GM18511 (cell line): ENCODE measurements around the gene VOPP1.
"Not testable (repeated sequence)": the region's sequence is repeated elsewhere in the genome, so short reads cannot be mapped to it uniquely, and the experiment has no call there.

Experiments used
- ATAC-seq: cut with Tn5 transposase; IDR thresholded peaks from one replicate; pipeline ENCODE4 v1.9.1; 2021; ENCODE audit warnings: mild to moderate bottlenecking, moderate library complexity; ENCODE audit not compliant: unreplicated experiment

VOPP1 gene

GRCh38 chr7:55472406-55472805 lies 99.9 kb downstream of the VOPP1 start:
- not testable (repeated sequence) for ATAC-seq

GRCh38 chr7:55471594-55471993 lies 100.7 kb downstream of the VOPP1 start:
- ATAC-seq, result not testable (repeated sequence)

GRCh38 chr7:55470261-55470660 lies 102.0 kb downstream of the VOPP1 start:
- ATAC-seq, result no peak

GRCh38 chr7:55469721-55470120 lies 102.6 kb downstream of the VOPP1 start:
- no peak for ATAC-seq

- ATAC-seq, result no peak
Observed at GRCh38 chr7:55469271-55469681, 103.0 kb downstream of the VOPP1 start.

- ATAC-seq, result no peak
Observed at GRCh38 chr7:55468495-55468894, 103.8 kb downstream of the VOPP1 start.

GRCh38 chr7:55467047-55467593 lies 105.2 kb downstream of the VOPP1 start:
- no peak for ATAC-seq

GRCh38 chr7:55465691-55466090 lies 106.6 kb downstream of the VOPP1 start:
- no peak for ATAC-seq

- no peak for ATAC-seq
Observed at GRCh38 chr7:55464422-55464821, 107.9 kb downstream of the VOPP1 start.

GRCh38 chr7:55463686-55464262 lies 108.5 kb downstream of the VOPP1 start:
- ATAC-seq, result no peak

GRCh38 chr7:55458351-55458750 lies 114.0 kb downstream of the VOPP1 start:
- no peak for ATAC-seq

- ATAC-seq, result no peak
Observed at GRCh38 chr7:55457801-55458200, 114.5 kb downstream of the VOPP1 start.

- no peak for ATAC-seq
Observed at GRCh38 chr7:55452971-55453370, 119.3 kb downstream of the VOPP1 start.

- ATAC-seq, result no peak
Observed at GRCh38 chr7:55449992-55450535, 122.2 kb downstream of the VOPP1 start.

GRCh38 chr7:55449205-55449991 lies 122.9 kb downstream of the VOPP1 start:
- no peak for ATAC-seq

GRCh38 chr7:55448526-55448925 lies 123.8 kb downstream of the VOPP1 start:
- no peak for ATAC-seq

- no peak for ATAC-seq
Observed at GRCh38 chr7:55444786-55445185, 127.5 kb downstream of the VOPP1 start.

- no peak for ATAC-seq
Observed at GRCh38 chr7:55441774-55442522, 130.4 kb downstream of the VOPP1 start.

GRCh38 chr7:55441002-55441401 lies 131.3 kb downstream of the VOPP1 start:
- no peak for ATAC-seq

GRCh38 chr7:55440040-55440690 lies 132.1 kb downstream of the VOPP1 start:
- ATAC-seq, result no peak

- no peak for ATAC-seq
Observed at GRCh38 chr7:55439627-55440026, 132.7 kb downstream of the VOPP1 start.
